Muscle of arm (tissue), 12 donors: ENCODE results near the gene CENPM. TPM values are rescaled to one million over a fixed set of nuclear protein-coding genes. Genes with fewer than 3 reads are reported as not detected.

Experiments used
- DNase-seq: peaks from one replicate; pipeline ENCODE4 v3.0.0-alpha.2; 2013
- polyA plus RNA-seq, 12 donors: library from polyadenylated mRNA; unstranded; fragments of 120-200 nt; gene quantifications; one replicate each; pipeline ENCODE4 v1.2.1, GENCODE V29; 2013; ENCODE audit not compliant: insufficient read length in 12 of 12

The CENPM gene
- polyA plus RNA-seq, 12 donors = 4.5 to 9.3 (median 6.1) TPM; not detected in 2

GRCh38 chr22:41934284-41935014, 12.5 kb downstream of the CENPM start:
- no peak for DNase-seq

- DNase-seq = no peak
These were observed 13.4 kb downstream of the CENPM start for GRCh38 chr22:41933411-41934177.

- DNase-seq = no peak
These were observed 14.6 kb downstream of the CENPM start for GRCh38 chr22:41932353-41932752.

GRCh38 chr22:41931701-41932269, 15.2 kb downstream of the CENPM start:
- no peak for DNase-seq

GRCh38 chr22:41929418-41929810, 17.5 kb downstream of the CENPM start:
- DNase-seq = no peak

GRCh38 chr22:41928593-41929417, 18.1 kb downstream of the CENPM start:
- no peak for DNase-seq

GRCh38 chr22:41927813-41928212, 19.1 kb downstream of the CENPM start:
- DNase-seq = no peak

GRCh38 chr22:41925783-41926460, 21.0 kb downstream of the CENPM start:
- no peak for DNase-seq

- no peak for DNase-seq
These were observed 23.2 kb downstream of the CENPM start for GRCh38 chr22:41923595-41924276.

GRCh38 chr22:41922940-41923594, 23.9 kb downstream of the CENPM start:
- DNase-seq = no peak

GRCh38 chr22:41922328-41922727, 24.6 kb downstream of the CENPM start:
- DNase-seq = no peak

- no peak for DNase-seq
These were observed 26.5 kb downstream of the CENPM start for GRCh38 chr22:41920271-41920976.

GRCh38 chr22:41919357-41920224, 27.4 kb downstream of the CENPM start:
- DNase-seq = no peak

- peak; percentile 52 for DNase-seq
These were observed 28.8 kb downstream of the CENPM start for GRCh38 chr22:41917903-41918791.

GRCh38 chr22:41917375-41917902, 29.5 kb downstream of the CENPM start:
- no peak for DNase-seq

GRCh38 chr22:41916745-41917358, 30.1 kb downstream of the CENPM start:
- DNase-seq = no peak
